ENCODE measurements around the gene MAST4. TPM values are rescaled to one million over a fixed set of nuclear protein-coding genes. Genes with fewer than 3 reads are reported as not detected.

The MAST4 gene
- total RNA-seq, 2 donors from 2014 or later, result 36.8 to 45.7 TPM

DNA sequence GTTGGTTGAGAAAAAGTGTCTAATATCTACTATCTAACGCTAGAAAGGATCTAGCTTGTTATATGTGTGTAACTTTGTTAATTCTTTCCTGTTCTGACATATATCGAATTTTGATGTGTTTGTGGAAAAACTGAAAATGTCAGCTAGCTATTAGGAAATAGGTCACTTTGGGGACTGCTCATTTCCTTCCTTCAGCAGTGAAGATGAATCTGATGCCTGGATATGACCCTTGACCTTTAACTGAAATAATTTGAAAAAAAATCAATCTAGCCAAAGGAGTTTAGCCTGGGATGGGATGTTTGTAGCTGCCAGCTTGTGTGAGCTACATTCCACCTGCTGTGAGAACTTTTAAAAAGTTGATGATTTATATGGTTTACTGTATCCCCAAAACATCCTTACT, 533.6 kb downstream of the MAST4 start:
- Histone ChIP-seq H3K4me1 (replicated peaks) (no peaks in the 10 kb centered on the region), H3K4me3 (no peak overlapping the region), H3K27ac (no peak overlapping the region), H3K9me3 (no peaks in the 10 kb centered on the region), H3K27me3 (replicated peaks; ENCODE audit: insufficient read depth) (no peaks in the 10 kb centered on the region), H3K36me3 (no peaks in the 10 kb centered on the region)
- 97% methylated on average over 2 of the region's 2 CpGs for WGBS
- intact Hi-C loops (cut with DNase I), result no loop called here
- TF ChIP-seq POLR2AphosphoS5 (IDR thresholded peaks at IDR 0.05), result no peak
- no peak for TF ChIP-seq POLR2A (IDR thresholded peaks at IDR 0.05)
- TF ChIP-seq, protein P1, sequence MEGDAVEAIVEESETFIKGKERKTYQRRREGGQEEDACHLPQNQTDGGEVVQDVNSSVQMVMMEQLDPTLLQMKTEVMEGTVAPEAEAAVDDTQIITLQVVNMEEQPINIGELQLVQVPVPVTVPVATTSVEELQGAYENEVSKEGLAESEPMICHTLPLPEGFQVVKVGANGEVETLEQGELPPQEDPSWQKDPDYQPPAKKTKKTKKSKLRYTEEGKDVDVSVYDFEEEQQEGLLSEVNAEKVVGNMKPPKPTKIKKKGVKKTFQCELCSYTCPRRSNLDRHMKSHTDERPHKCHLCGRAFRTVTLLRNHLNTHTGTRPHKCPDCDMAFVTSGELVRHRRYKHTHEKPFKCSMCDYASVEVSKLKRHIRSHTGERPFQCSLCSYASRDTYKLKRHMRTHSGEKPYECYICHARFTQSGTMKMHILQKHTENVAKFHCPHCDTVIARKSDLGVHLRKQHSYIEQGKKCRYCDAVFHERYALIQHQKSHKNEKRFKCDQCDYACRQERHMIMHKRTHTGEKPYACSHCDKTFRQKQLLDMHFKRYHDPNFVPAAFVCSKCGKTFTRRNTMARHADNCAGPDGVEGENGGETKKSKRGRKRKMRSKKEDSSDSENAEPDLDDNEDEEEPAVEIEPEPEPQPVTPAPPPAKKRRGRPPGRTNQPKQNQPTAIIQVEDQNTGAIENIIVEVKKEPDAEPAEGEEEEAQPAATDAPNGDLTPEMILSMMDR (IDR thresholded peaks at IDR 0.05), result no peak
- no peak for DNase-seq (ENCODE audit: low spot score)

DNA sequence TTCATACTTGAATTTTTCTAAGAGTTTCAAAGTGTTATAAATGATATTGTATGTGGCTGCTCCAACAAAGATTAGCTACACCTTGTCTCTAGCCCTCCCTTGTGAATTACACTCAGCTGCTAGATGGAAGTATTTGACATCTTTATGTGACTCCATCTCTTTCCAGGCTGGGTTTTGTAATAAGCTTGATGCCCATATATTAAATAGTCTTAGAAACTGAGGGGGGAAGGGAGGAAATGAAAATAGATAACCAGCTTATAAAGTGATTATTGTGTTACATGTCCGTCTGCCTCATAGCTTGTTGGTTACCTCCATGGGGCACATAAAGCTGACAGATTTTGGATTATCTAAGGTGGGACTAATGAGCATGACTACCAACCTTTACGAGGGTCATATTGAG, 537.0 kb downstream of the MAST4 start:
- Histone ChIP-seq H3K27me3 (replicated peaks; ENCODE audit: insufficient read depth) (no peaks in the 10 kb centered on the region), H3K36me3 (no peaks in the 10 kb centered on the region), H3K27ac (no peak overlapping the region), H3K4me1 (replicated peaks) (no peaks in the 10 kb centered on the region), H3K9me3 (no peaks in the 10 kb centered on the region), H3K4me3 (no peak overlapping the region)
- WGBS, result 47% methylated on average over 2 of the region's 2 CpGs
- TF ChIP-seq POLR2A (IDR thresholded peaks at IDR 0.05), result no peak
- no peak for TF ChIP-seq POLR2AphosphoS5 (IDR thresholded peaks at IDR 0.05)
- TF ChIP-seq, protein P1 (IDR thresholded peaks at IDR 0.05), result no peak
- intact Hi-C loops (cut with DNase I), result no loop called here
- no peak for DNase-seq (ENCODE audit: low spot score)

DNA sequence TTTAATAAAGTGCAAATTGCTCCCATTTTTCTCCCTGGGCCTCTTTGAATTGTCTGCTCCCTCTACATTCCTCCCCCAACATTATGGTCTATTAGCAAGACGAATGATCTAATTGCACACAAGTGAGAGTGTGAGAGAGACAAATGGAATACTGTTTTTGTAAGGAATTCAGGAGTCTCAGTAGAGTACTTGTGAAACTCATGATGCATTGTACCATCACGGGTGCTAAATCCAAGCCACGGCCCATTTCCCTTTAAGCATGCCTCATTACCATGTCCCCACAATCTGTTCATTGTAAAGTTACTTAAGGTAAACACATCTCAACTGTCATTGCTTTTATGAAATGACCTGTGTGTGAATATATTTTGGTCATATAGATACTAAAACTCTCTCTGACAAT, 537.6 kb downstream of the MAST4 start:
- Histone ChIP-seq H3K36me3 (no peaks in the 10 kb centered on the region), H3K4me1 (replicated peaks) (no peaks in the 10 kb centered on the region), H3K4me3 (no peak overlapping the region), H3K27ac (no peak overlapping the region), H3K27me3 (replicated peaks; ENCODE audit: insufficient read depth) (no peaks in the 10 kb centered on the region), H3K9me3 (no peaks in the 10 kb centered on the region)
- DNase-seq (ENCODE audit: low spot score), result no peak
- intact Hi-C loops (cut with DNase I), result no loop called here
- TF ChIP-seq POLR2A (IDR thresholded peaks at IDR 0.05) (no peak), POLR2AphosphoS5 (IDR thresholded peaks at IDR 0.05) (no peak)
- 89% methylated on average over 3 of the region's 3 CpGs for WGBS

DNA sequence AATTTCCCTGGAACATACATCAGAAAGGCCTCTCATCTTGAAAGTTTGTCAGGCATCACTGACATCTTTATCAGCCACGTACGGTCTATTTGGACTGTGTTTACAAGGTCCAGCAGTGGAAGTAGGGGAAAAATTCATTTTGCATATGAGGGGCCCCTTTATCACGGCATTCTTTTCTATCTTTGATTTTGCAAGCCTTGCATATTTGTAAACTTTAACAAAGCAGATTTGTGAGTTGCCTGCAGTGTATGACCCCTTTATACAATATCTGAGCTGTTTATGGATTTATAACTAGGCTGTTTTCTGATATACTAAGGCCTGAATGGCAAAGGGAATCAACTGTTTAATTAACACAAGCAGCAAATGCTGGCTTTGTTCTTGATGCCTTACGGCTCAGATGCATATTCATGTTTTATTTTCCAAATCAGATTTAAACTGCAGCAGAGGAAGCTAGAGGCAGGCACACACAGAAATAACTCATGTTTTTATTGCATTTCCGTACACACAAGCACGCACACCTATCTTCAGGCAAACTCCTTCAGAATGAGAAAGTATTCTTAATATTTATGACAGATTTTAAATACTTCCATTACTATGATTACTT, 539.3 kb downstream of the MAST4 start:
- no peak overlapping the region for H3K4me3 ChIP-seq
- 84% methylated on average over 6 of the region's 6 CpGs for WGBS
- no peak for DNase-seq (ENCODE audit: low spot score)
- H3K36me3 ChIP-seq, result no peaks in the 10 kb centered on the region
- H3K4me1 ChIP-seq (replicated peaks), result no peaks in the 10 kb centered on the region
- no peaks in the 10 kb centered on the region for H3K9me3 ChIP-seq
- H3K27me3 ChIP-seq (replicated peaks; ENCODE audit: insufficient read depth), result no peaks in the 10 kb centered on the region
- no peak for TF ChIP-seq POLR2AphosphoS5 (IDR thresholded peaks at IDR 0.05)
- TF ChIP-seq POLR2A (IDR thresholded peaks at IDR 0.05), result no peak
- intact Hi-C loops (cut with DNase I), result no loop called here
- no peak overlapping the region for H3K27ac ChIP-seq

DNA sequence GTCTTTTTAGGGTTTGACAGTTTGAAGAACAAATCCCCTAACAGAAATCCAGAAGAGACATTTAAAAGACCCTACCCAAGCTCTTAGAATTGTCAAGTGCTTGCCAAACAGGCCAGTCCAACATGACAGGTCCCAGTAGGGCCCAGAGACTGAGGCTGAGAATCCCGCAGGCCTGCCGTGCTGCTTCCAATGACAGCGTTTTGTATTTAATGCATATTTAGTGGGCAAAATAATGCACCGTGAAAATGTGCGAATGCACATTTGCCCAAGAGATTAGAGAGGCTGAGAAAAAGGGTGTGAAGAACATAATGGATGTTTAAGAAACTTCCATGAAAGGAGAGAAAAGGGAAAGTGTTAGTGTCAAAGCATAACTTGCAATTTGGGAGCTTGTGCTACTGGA, 542.8 kb downstream of the MAST4 start:
- H3K27ac ChIP-seq, result no peak overlapping the region
- no peaks in the 10 kb centered on the region for H3K9me3 ChIP-seq
- 91% methylated on average over 5 of the region's 5 CpGs for WGBS
- no peak overlapping the region for H3K4me3 ChIP-seq
- no peaks in the 10 kb centered on the region for H3K36me3 ChIP-seq
- no peaks in the 10 kb centered on the region for H3K27me3 ChIP-seq (replicated peaks; ENCODE audit: insufficient read depth)
- TF ChIP-seq POLR2A (IDR thresholded peaks at IDR 0.05) (no peak), POLR2AphosphoS5 (IDR thresholded peaks at IDR 0.05) (no peak)
- TF ChIP-seq, protein P1 (IDR thresholded peaks at IDR 0.05), result no peak
- no peak for DNase-seq (ENCODE audit: low spot score)
- no peaks in the 10 kb centered on the region for H3K4me1 ChIP-seq (replicated peaks)
- intact Hi-C loops (cut with DNase I), result no loop called here

DNA sequence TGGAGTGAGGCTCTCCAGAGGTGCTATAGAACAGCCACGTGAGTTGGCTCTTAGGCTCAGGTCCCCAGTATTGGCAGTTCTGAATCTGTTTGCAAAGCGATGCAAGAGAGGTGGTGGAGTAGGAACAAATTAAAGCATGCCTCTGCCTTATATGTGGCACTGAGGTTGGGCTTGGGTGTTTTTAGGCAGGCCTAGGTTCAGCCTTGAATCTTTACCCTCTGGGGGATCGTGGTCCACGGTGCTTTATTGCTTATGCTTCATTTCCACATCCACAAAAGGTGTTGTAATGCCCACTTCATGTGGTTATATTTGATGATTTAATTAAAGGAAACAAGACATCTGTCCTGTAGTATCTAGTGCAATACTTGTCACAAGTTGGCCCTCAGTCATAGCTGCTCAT, 544.2 kb downstream of the MAST4 start:
- intact Hi-C loops (cut with DNase I), result no loop called here
- Histone ChIP-seq H3K9me3 (no peaks in the 10 kb centered on the region), H3K4me1 (replicated peaks) (no peaks in the 10 kb centered on the region), H3K36me3 (peaks cover 0 to 7% of the 10 kb centered on the region in 2 donors), H3K27me3 (replicated peaks; ENCODE audit: insufficient read depth) (no peaks in the 10 kb centered on the region), H3K4me3 (no peak overlapping the region), H3K27ac (no peak overlapping the region)
- no peak for DNase-seq (ENCODE audit: low spot score)
- TF ChIP-seq, protein P1 (IDR thresholded peaks at IDR 0.05), result no peak
- TF ChIP-seq POLR2AphosphoS5 (IDR thresholded peaks at IDR 0.05) (no peak), POLR2A (IDR thresholded peaks at IDR 0.05) (no peak)
- WGBS, result 98% methylated on average over 4 of the region's 4 CpGs
